ENCODE results near the gene FAM89B.

The FAM89B gene

GRCh38 chr11:65612691-65613090 lies 40.4 kb downstream of the FAM89B start:
- no peaks in the 10 kb centered on the region for H3K9me3 ChIP-seq (replicated peaks; ENCODE audit: low read length)
- H3K27me3 ChIP-seq (ENCODE audit: control insufficient read depth, insufficient read depth, low read length), result no peaks in the 10 kb centered on the region
- peaks cover 58% of the 10 kb centered on the region for H3K4me1 ChIP-seq (ENCODE audit: control insufficient read depth, insufficient read depth, low read length)
- H3K36me3 ChIP-seq (ENCODE audit: insufficient read depth, low read length), result peaks cover 32% of the 10 kb centered on the region
- peak overlapping the region; percentile 94 for H3K4me2 ChIP-seq (ENCODE audit: low read length)
- H3K9ac ChIP-seq (ENCODE audit: low read depth, low read length), result peak overlapping the region; percentile 88
- peak overlapping the region; percentile 78 for H3K4me3 ChIP-seq (ENCODE audit: low read length)

- peak overlapping the region; percentile 78 for H3K4me3 ChIP-seq (ENCODE audit: low read length)
- peak overlapping the region; percentile 94 for H3K4me2 ChIP-seq (ENCODE audit: low read length)
- no peaks in the 10 kb centered on the region for H3K9me3 ChIP-seq (replicated peaks; ENCODE audit: low read length)
- H3K27me3 ChIP-seq (ENCODE audit: control insufficient read depth, insufficient read depth, low read length), result no peaks in the 10 kb centered on the region
- peak overlapping the region; percentile 88 for H3K9ac ChIP-seq (ENCODE audit: low read depth, low read length)
- H3K4me1 ChIP-seq (ENCODE audit: control insufficient read depth, insufficient read depth, low read length), result peaks cover 57% of the 10 kb centered on the region
- H3K36me3 ChIP-seq (ENCODE audit: insufficient read depth, low read length), result peaks cover 31% of the 10 kb centered on the region
These were observed 41.0 kb downstream of the FAM89B start for GRCh38 chr11:65613091-65613928.

- Histone ChIP-seq H3K9me3 (replicated peaks; ENCODE audit: low read length) (no peaks in the 10 kb centered on the region), H3K27me3 (ENCODE audit: control insufficient read depth, insufficient read depth, low read length) (no peaks in the 10 kb centered on the region), H3K4me1 (ENCODE audit: control insufficient read depth, insufficient read depth, low read length) (peaks cover 41% of the 10 kb centered on the region), H3K4me3 (ENCODE audit: low read length) (peak within 1 kb of the TSS; percentile 79), H3K36me3 (ENCODE audit: insufficient read depth, low read length) (peaks cover 37% of the 10 kb centered on the region), H3K9ac (ENCODE audit: low read depth, low read length) (peak within 1 kb of the TSS; percentile 90), H3K4me2 (ENCODE audit: low read length) (peak within 1 kb of the TSS; percentile 94)
These were observed 43.1 kb downstream of the FAM89B start, which contains the start of gene PCNX3 for GRCh38 chr11:65615229-65615949. PCNX3 (plus strand) TSS chr11:65615776; CDS start chr11:65616312, 536 bp downstream.

DNA sequence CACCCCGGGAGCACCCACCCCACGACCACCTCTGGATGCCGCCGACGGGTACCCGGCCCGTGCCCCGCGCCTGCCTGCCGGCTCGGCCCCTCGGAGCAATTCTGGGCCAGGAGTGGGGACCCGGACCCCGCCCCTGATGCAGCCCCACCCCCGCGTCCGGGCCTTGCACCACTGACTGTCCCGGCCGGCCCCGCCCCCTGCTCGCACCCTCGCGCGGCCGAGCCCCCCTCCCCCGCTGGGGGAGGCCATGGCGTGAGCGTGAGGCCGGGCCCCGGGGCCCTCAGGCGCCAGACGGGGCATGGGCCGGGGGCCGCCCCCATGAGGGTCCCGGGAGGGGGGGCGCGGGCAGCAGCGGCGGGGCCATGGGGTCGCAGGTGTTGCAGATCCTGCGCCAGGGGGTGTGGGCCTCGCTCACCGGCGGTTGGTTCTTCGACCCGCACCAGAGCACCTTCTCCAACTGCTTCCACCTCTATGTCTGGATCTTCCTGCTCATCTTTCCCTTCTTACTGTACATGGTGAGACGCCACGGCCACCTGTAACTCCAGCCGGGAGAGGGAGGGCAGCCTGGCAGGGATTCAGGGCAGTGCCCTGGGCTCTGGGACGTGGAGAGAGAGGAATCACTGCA lies 43.7 kb downstream of the FAM89B start:
- peaks cover 35% of the 10 kb centered on the region for H3K4me1 ChIP-seq (ENCODE audit: control insufficient read depth, insufficient read depth, low read length)
- H3K9me3 ChIP-seq (replicated peaks; ENCODE audit: low read length), result no peaks in the 10 kb centered on the region
- peak overlapping the region; percentile 90 for H3K9ac ChIP-seq (ENCODE audit: low read depth, low read length)
- peak overlapping the region; percentile 79 for H3K4me3 ChIP-seq (ENCODE audit: low read length)
- H3K36me3 ChIP-seq (ENCODE audit: insufficient read depth, low read length), result peaks cover 39% of the 10 kb centered on the region
- H3K27me3 ChIP-seq (ENCODE audit: control insufficient read depth, insufficient read depth, low read length), result no peaks in the 10 kb centered on the region
- peak overlapping the region; percentile 89 for H3K4me2 ChIP-seq (ENCODE audit: low read length)

DNA sequence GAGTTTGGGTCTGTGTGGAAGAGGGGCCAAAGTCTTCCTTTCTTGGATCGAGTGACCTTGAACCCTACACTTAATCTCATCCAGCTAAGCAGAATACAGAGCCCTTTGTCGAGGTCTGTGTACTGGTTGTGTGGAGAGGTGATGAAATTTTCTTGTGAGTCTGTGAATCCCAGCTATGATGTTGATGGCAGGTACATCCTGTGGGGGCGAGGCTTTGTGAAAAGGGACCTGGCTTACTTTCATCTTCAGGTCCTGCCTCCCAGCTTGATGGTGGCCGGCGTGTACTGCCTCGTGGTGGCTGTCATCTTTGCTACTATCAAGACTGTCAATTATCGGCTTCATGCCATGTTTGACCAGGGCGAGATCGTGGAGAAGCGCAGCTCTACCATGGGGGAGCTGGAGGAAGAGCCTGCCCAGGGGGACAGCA lies 44.2 kb downstream of the FAM89B start:
- Histone ChIP-seq H3K4me2 (ENCODE audit: low read length) (peak overlapping the region; percentile 89), H3K27me3 (ENCODE audit: control insufficient read depth, insufficient read depth, low read length) (no peaks in the 10 kb centered on the region), H3K9me3 (replicated peaks; ENCODE audit: low read length) (no peaks in the 10 kb centered on the region), H3K9ac (ENCODE audit: low read depth, low read length) (peak overlapping the region; percentile 90), H3K4me3 (ENCODE audit: low read length) (peak overlapping the region; percentile 79), H3K36me3 (ENCODE audit: insufficient read depth, low read length) (peaks cover 45% of the 10 kb centered on the region), H3K4me1 (ENCODE audit: control insufficient read depth, insufficient read depth, low read length) (peaks cover 30% of the 10 kb centered on the region)

DNA sequence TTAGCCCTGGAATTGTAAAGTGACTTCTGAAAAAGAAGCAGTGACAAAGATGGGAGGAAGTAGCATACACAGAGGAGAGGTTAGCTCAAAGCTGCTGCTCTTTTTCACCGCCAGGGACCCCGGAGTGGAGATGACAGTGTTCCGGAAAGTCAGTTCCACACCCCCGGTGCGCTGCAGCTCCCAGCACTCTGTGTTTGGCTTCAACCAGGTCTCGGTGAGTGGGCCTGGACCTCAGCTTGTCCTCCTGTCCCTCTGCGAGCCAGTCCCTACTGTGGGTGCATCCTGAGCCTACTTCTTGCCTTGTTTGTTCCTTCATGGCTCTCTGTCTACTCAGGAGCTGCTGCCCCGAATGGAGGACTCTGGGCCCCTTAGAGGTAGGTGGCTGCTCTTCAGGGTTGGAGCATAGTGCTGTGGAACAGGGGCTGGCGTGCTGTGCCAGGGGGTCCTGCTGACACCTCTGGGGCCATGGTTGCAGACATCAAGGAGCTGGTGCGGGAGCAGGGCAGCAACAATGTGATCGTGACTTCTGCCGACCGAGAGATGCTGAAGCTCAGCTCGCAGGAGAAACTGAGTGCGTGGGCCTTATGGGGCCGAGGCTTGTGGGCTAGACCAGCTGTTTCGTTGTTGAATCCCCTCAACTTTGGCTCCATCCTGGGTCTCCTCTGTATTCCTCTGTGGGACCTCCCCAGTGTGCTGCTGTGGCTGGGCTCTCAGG lies 45.0 kb downstream of the FAM89B start:
- Histone ChIP-seq H3K36me3 (ENCODE audit: insufficient read depth, low read length) (peaks cover 47% of the 10 kb centered on the region), H3K27me3 (ENCODE audit: control insufficient read depth, insufficient read depth, low read length) (no peaks in the 10 kb centered on the region), H3K9ac (ENCODE audit: low read depth, low read length) (peak overlapping the region; percentile 90), H3K9me3 (replicated peaks; ENCODE audit: low read length) (no peaks in the 10 kb centered on the region), H3K4me3 (ENCODE audit: low read length) (peak overlapping the region; percentile 79), H3K4me2 (ENCODE audit: low read length) (peak overlapping the region; percentile 89), H3K4me1 (ENCODE audit: control insufficient read depth, insufficient read depth, low read length) (peaks cover 23% of the 10 kb centered on the region)

DNA sequence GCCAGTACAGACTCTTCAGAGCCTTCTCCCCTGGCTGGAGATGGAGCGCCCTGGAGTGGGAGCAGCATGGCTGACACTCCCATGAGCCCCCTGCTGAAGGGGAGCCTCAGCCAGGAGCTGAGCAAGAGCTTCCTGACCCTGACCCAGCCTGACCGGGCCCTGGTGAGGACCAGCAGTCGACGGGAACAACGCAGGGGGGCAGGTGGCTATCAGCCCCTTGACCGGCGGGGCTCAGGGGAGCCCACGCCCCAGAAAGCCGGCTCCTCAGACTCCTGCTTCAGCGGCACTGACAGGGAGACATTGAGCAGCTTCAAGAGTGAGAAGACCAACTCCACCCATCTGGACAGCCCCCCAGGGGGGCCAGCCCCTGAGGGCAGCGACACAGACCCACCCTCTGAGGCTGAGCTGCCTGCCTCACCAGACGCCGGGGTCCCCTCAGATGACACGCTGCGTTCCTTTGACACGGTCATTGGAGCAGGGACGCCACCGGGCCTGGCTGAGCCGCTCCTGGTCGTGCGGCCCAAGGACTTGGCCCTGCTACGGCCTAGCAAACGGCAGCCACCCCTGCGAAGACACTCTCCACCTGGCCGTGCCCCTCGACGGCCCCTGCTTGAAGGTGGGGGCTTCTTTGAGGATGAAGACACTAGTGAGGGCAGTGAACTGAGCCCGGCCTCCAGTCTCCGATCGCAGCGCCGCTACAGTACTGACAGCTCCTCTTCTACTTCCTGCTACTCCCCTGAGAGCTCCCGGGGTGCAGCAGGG lies 45.8 kb downstream of the FAM89B start:
- Histone ChIP-seq H3K27me3 (ENCODE audit: control insufficient read depth, insufficient read depth, low read length) (no peaks in the 10 kb centered on the region), H3K4me3 (ENCODE audit: low read length) (no peak overlapping the region), H3K9me3 (replicated peaks; ENCODE audit: low read length) (no peaks in the 10 kb centered on the region), H3K9ac (ENCODE audit: low read depth, low read length) (no peak overlapping the region), H3K36me3 (ENCODE audit: insufficient read depth, low read length) (peaks cover 52% of the 10 kb centered on the region), H3K4me2 (ENCODE audit: low read length) (no peak overlapping the region), H3K4me1 (ENCODE audit: control insufficient read depth, insufficient read depth, low read length) (peaks cover 14% of the 10 kb centered on the region)

DNA sequence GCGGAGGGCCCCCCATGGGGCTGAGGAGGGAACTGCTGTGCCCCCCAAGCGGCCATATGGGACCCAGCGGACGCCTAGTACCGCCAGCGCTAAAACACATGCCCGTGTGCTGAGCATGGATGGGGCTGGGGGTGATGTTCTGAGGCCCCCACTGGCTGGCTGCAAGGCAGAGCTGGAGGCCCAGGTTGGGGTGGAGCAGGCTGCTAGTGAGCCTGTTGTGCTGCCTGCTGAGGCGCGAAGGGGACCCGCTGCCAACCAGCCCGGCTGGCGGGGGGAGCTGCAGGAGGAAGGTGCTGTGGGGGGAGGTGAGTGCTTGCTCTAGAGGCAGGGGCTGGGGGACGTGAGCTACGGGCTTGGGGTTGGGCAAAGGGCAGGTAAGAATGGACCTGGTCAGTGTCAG lies 46.4 kb downstream of the FAM89B start:
- Histone ChIP-seq H3K4me3 (ENCODE audit: low read length) (no peak overlapping the region), H3K36me3 (ENCODE audit: insufficient read depth, low read length) (peaks cover 58% of the 10 kb centered on the region), H3K9me3 (replicated peaks; ENCODE audit: low read length) (no peaks in the 10 kb centered on the region), H3K9ac (ENCODE audit: low read depth, low read length) (no peak overlapping the region), H3K4me2 (ENCODE audit: low read length) (no peak overlapping the region), H3K4me1 (ENCODE audit: control insufficient read depth, insufficient read depth, low read length) (peaks cover 11% of the 10 kb centered on the region), H3K27me3 (ENCODE audit: control insufficient read depth, insufficient read depth, low read length) (no peaks in the 10 kb centered on the region)

DNA sequence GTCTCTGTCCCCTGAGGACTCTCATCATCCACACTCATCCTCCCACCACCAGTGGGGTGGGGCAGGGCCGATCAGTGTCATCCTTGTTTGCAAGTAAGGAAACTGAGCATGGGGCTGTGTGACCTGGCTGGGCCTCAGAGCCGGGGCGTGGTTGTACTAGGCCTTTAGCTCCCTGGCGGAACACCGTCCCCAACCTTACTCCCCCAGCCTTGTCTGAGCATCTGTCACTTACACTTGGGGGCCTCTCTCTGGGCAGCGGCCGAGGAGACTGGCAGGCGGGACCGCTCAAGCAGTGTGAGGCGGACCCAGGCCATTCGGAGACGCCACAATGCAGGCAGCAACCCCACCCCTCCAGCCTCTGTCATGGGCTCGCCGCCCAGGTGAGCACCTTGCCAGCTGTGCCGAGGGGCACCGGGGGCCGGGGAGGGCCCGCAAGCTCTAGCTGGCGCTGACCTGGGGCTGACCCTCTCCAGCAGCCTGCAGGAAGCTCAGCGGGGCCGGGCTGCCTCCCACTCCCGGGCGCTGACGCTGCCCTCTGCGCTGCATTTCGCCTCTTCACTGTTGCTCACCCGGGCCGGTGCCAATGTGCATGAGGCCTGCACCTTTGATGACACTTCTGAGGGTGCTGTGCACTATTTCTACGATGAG lies 47.1 kb downstream of the FAM89B start:
- Histone ChIP-seq H3K9ac (ENCODE audit: low read depth, low read length) (no peak overlapping the region), H3K4me3 (ENCODE audit: low read length) (no peak overlapping the region), H3K27me3 (ENCODE audit: control insufficient read depth, insufficient read depth, low read length) (no peaks in the 10 kb centered on the region), H3K9me3 (replicated peaks; ENCODE audit: low read length) (no peaks in the 10 kb centered on the region), H3K4me1 (ENCODE audit: control insufficient read depth, insufficient read depth, low read length) (peaks cover 11% of the 10 kb centered on the region), H3K4me2 (ENCODE audit: low read length) (no peak overlapping the region), H3K36me3 (ENCODE audit: insufficient read depth, low read length) (peaks cover 64% of the 10 kb centered on the region)

GRCh38 chr11:65620666-65621065 lies 48.3 kb downstream of the FAM89B start:
- H3K4me1 ChIP-seq (ENCODE audit: control insufficient read depth, insufficient read depth, low read length), result peaks cover 11% of the 10 kb centered on the region
- H3K4me3 ChIP-seq (ENCODE audit: low read length), result no peak overlapping the region
- H3K9me3 ChIP-seq (replicated peaks; ENCODE audit: low read length), result no peaks in the 10 kb centered on the region
- peaks cover 75% of the 10 kb centered on the region for H3K36me3 ChIP-seq (ENCODE audit: insufficient read depth, low read length)
- H3K9ac ChIP-seq (ENCODE audit: low read depth, low read length), result no peak overlapping the region
- H3K4me2 ChIP-seq (ENCODE audit: low read length), result no peak overlapping the region
- no peaks in the 10 kb centered on the region for H3K27me3 ChIP-seq (ENCODE audit: control insufficient read depth, insufficient read depth, low read length)
